GM21360 (cell line): ENCODE results near the gene TRIM9.

Source experiments
- ATAC-seq: cut with Tn5 transposase; IDR thresholded peaks from one replicate; pipeline ENCODE4 v1.9.1; 2021; ENCODE audit warnings: mild to moderate bottlenecking, moderate library complexity; ENCODE audit not compliant: unreplicated experiment

Gene TRIM9

GRCh38 chr14:51093371-51094281 lies 1.3 kb downstream of the TRIM9 start:
- ATAC-seq: no peak

- ATAC-seq: no peak
These were observed 1.9 kb downstream of the TRIM9 start for GRCh38 chr14:51092965-51093364.

GRCh38 chr14:51089278-51089677 lies 5.6 kb downstream of the TRIM9 start:
- ATAC-seq: no peak

GRCh38 chr14:51087031-51087441 lies 7.9 kb downstream of the TRIM9 start:
- no peak for ATAC-seq

GRCh38 chr14:51086044-51086443 lies 8.9 kb downstream of the TRIM9 start:
- ATAC-seq: no peak

GRCh38 chr14:51084962-51085361 lies 9.9 kb downstream of the TRIM9 start:
- no peak for ATAC-seq

GRCh38 chr14:51084507-51084906 lies 10.4 kb downstream of the TRIM9 start:
- ATAC-seq: no peak

GRCh38 chr14:51082349-51082748 lies 12.6 kb downstream of the TRIM9 start:
- no peak for ATAC-seq

GRCh38 chr14:51081712-51082111 lies 13.2 kb downstream of the TRIM9 start:
- no peak for ATAC-seq

GRCh38 chr14:51081209-51081608 lies 13.7 kb downstream of the TRIM9 start:
- no peak for ATAC-seq

- ATAC-seq: no peak
These were observed 14.3 kb downstream of the TRIM9 start for GRCh38 chr14:51080645-51081044.

GRCh38 chr14:51079489-51079888 lies 15.4 kb downstream of the TRIM9 start:
- no peak for ATAC-seq

- no peak for ATAC-seq
These were observed 15.8 kb downstream of the TRIM9 start for GRCh38 chr14:51079085-51079484.

GRCh38 chr14:51074701-51075385 lies 20.1 kb downstream of the TRIM9 start:
- ATAC-seq: no peak

- ATAC-seq: no peak
These were observed 21.2 kb downstream of the TRIM9 start for GRCh38 chr14:51073731-51074130.

- ATAC-seq: no peak
These were observed 21.9 kb downstream of the TRIM9 start for GRCh38 chr14:51072976-51073375.

- ATAC-seq: no peak
These were observed 23.0 kb downstream of the TRIM9 start for GRCh38 chr14:51071857-51072256.

GRCh38 chr14:51070726-51071125 lies 24.2 kb downstream of the TRIM9 start:
- ATAC-seq: no peak

GRCh38 chr14:51069055-51069454 lies 25.9 kb downstream of the TRIM9 start:
- no peak for ATAC-seq

GRCh38 chr14:51068268-51068667 lies 26.6 kb downstream of the TRIM9 start:
- ATAC-seq: no peak

GRCh38 chr14:51067295-51067694 lies 27.6 kb downstream of the TRIM9 start:
- ATAC-seq: no peak

GRCh38 chr14:51066576-51066975 lies 28.3 kb downstream of the TRIM9 start:
- ATAC-seq: no peak
